SK-MEL-5 (cell line): ENCODE data around the gene SLC39A5. TPM values are rescaled to one million over a fixed set of nuclear protein-coding genes. Genes with fewer than 3 reads are reported as not detected.
A peak's percentile ranks its signal among the peaks of the same experiment; 100 is the strongest.
"Not testable (repeated sequence)": the region's sequence is repeated elsewhere in the genome, so short reads cannot be mapped to it uniquely, and the experiment has no call there.

Experiments used
- DNase-seq: peaks from one replicate; pipeline ENCODE4 v3.0.0-alpha.2; 2016; ENCODE audit warnings: low read depth, low spot score
- in situ Hi-C: cut with HindIII; loops from 2 replicates; pipeline ENCODE4 v1.10.0; 2016; ENCODE audit warnings: low sequenced_read_pairs, high pct_unique_total_duplicates, low pct_unique_long_range_greater_than_20kb
- total RNA-seq: library from RNA; depleted of rRNA; stranded (reverse); fragments of >200 nt; shearing (Covaris generic); gene quantifications from 2 replicates; pipeline ENCODE4 v1.2.3, GENCODE V29; 2014

The SLC39A5 gene
- total RNA-seq, 1 experiment from 2014 or later, result not detected

DNA sequence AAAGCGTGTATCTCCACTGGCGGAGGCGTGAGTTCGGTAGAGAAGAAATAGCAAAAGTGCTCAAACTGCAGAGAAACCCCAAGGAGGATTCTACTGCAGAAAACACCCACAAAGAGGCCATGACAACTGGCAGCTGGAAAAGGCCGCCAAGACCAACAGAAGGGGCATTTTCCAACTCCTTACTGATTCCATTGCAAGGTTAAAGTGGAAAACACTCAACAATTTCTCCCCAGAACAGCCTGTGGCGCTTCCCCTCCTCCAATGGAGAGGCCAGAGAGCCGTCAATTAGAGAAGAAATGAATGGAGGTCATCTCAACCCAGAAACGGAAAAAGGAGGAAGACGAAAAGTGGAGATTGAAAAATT is 29.0 kb downstream of the SLC39A5 start:
- in situ Hi-C loops, result no loop called here
- DNase-seq, result no peak

- in situ Hi-C loops, result no loop called here
- DNase-seq, result no peak
Measured at GRCh38 chr12:56260380-56260779, 30.5 kb downstream of the SLC39A5 start.

DNA sequence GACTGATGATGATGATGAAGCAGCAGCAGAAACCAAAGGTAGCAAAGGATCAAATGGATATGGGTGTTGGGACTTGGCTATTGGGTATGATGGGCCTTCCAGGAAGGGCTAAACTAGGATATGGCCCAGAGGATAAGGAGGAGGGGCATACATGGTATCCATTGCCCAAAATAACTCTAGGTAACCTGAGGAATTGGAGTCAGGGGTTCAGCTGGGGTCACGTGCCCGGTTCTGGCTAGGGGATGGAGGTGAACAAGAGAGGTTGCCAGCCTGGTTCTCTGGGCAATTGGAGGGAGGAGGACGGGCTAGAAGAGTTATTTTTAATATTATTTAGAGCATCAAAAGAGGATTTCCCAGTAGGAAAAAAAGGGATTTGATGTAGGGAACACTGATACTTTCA is 31.1 kb downstream of the SLC39A5 start:
- in situ Hi-C loops, result no loop called here
- no peak for DNase-seq

DNA sequence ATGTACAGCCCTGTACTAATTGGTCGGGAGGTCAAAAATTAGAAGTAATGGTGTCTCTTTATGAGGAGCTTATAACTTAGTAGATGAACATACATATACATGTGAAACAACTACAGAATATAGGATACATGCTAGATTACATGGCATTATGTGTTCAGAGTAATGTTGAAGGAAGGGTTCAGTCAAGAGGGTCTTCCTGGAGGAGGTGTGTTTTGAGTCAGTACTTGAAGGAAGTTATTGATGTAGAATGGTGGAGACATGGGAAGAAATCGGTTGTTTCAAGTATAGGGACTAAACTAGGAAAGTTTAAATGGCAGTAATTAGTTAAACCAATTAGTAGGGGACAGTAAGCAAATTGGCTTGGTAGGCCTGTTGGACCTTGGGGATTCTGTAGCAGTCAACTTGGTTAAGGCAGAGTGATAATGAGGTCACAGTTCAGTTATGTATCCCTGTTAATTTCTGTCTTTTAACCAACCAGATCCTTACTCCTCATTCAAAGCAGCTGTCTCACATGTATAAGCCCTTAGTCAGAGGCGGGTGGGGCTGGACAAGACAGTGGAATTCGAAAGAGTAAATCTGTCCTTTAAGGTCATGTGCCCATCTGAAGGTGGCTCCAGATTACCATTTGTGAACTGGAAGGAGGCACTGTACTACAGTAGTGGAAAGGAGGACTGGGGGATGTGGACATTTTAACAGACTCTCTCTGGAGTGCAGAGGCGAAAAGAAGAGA is 31.8 kb downstream of the SLC39A5 start:
- peak; percentile 26 for DNase-seq
- in situ Hi-C loops, result no loop called here

DNA sequence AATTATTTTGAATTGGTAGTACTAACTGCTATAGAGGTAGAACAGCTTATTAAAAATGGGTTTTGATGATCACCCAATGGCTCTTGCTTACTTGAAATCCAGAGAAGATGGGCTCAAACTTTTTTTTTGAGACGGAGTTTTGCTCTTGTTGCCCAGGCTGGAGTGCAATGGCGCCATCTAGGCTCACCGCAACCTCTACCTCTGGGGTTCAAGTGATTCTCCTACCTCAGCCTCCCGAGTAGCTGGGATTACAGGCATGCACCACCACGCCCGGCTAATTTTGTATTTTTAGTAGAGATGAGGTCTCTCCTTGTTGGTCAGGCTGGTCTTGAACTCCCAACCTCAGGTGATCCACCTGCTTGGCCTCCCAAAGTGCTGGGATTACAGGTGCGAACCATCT is 33.1 kb downstream of the SLC39A5 start:
- DNase-seq, in situ Hi-C loops: not testable (repeated sequence)

DNA sequence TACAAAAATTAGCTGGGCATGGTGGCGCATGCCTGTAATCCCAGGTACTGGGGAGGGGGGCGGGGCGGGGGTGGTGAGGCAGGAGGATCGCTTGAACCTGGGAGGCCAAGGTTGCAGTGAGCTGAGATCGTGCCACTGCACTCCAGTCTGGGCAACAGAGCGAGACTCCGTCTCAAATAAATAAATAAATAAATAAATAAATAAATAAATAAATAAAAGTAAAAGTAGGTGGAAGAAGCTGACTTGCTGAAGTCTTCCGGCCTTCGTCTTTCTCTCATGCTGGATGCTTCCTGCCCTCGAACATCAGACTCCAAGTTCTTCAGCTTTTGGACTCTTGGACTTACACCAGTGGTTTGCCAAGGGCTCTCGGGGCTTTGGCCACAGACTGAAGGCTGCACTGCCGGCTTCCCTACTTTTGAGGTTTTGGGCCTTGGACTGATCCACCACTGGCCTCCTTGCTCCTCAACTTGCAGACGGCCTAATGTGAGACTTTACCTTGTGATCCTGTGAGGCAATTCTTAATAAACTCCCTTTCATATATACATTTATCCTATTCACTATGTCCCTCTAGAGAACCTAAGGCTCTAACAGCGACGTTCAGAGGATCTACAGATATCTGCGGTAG is 36.3 kb downstream of the SLC39A5 start:
- not testable (repeated sequence) for DNase-seq

GRCh38 chr12:56266693-56267442 is 37.0 kb downstream of the SLC39A5 start, which contains the start of gene COQ10A:
COQ10A (plus strand) TSS chr12:56266942; CDS start chr12:56267119, 177 bp downstream.
- DNase-seq, result peak; percentile 90
- in situ Hi-C loops, result no loop called here

More for the DNA sequence above, 36.3 kb downstream of the SLC39A5 start:
- in situ Hi-C loops, result not testable (repeated sequence)

- in situ Hi-C loops, result no loop called here
- peak; percentile 11 for DNase-seq
Measured at GRCh38 chr12:56267443-56268071, 37.7 kb downstream of the SLC39A5 start.

- DNase-seq, result peak; percentile 65
- in situ Hi-C loops, result no loop called here
Measured at GRCh38 chr12:56271031-56271430, 41.2 kb downstream of the SLC39A5 start.

DNA sequence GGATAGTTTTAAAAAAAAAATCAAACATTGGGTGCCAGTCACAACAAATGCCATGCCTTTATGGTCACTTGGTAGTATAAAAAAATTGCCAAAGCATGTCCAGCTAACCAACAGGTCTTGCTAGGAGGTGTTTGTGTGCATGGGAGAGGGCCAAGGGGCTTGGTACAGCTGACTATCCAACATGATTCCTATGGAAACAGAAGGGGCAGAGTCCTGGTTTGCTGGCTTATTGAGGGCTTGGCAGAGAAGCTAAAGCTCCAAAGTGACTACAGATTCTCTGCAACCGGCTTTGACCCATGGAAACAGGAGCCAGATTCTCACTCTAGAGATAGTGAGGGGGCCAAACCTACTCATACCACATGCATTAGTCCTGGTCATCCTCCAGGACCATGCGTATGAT is 42.6 kb downstream of the SLC39A5 start:
- in situ Hi-C loops, DNase-seq: not testable (repeated sequence)

DNA sequence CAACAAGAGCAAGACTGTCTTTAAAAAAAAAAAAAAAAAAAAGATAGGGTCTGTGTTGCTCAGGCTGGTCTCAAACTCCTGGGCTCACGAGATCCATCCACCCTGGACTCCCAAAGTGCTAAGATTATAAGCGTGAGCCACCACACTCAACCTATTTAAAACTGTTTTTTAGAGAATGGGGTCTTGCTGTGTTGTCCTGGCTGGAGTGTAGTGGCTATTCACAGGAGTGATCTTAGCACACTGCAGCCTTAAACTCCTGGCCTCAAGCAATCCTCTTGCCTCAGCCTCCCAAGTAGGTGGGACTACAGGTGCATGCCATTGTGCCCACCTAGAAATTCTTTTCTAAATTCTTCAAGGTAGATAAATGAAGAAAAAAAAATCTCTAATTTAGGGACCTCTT is 44.4 kb downstream of the SLC39A5 start:
- in situ Hi-C loops, result no loop called here
- DNase-seq, result no peak

DNA sequence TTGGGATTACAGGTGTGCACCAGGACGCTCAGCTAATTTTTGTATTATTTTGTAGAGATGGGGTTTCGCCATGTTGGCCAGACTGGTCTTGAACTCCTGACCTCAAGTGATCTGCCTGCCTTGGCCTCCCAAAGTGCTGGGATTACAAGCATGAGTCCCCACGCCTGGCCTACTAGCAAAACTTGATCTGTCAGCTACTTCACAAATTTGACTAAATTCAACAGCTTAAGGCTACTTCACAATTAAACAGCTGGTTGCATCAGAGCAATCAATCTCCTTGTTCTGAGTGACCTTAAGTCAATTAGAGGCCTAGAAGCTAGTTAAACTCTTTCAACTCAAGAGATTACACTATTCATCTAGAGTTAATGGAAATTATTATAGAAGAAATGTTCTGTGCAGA is 49.1 kb downstream of the SLC39A5 start:
- in situ Hi-C loops, result no loop called here
- no peak for DNase-seq

DNA sequence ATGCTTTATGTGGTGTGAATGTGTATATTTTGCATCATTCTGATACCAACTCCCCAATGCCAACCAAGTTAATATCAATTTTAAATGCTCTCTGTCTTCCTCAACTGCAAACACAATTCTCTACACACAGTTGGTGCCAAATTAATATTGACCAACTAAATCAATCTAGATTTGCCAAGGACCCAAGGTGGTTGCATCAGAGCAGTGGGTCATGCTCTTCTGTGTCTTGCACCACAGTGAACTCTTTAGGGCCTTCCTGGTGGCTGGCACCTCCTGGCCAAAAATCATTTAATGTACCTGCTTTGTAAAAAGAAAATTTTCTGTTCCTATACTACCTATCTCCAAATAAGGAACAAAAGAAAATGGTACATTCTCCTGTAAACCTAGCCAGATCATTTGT is 51.0 kb downstream of the SLC39A5 start:
- no peak for DNase-seq
- in situ Hi-C loops, result no loop called here

GRCh38 chr12:56282030-56282429 is 52.2 kb downstream of the SLC39A5 start:
- DNase-seq, result no peak
- in situ Hi-C loops, result no loop called here

DNA sequence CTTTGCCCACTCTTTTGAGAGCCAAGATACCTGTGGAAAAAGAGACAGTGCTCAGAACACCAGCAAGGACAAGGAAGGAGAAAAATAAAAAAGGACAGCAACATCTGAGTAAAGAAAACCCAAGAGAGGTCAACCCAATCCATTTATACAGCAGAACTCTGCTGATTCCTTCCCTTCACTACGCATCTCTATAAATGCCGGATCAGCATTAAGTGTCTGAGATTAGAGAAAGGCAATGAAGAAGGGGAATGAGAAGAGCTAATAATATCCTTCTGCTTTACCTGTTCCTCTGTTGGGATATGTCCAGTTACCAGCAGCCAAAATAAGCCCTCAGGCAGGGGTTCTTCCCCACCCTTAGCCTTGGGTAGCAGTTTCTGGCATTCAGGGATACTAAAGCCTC is 52.7 kb downstream of the SLC39A5 start:
- DNase-seq, result no peak
- in situ Hi-C loops, result no loop called here

DNA sequence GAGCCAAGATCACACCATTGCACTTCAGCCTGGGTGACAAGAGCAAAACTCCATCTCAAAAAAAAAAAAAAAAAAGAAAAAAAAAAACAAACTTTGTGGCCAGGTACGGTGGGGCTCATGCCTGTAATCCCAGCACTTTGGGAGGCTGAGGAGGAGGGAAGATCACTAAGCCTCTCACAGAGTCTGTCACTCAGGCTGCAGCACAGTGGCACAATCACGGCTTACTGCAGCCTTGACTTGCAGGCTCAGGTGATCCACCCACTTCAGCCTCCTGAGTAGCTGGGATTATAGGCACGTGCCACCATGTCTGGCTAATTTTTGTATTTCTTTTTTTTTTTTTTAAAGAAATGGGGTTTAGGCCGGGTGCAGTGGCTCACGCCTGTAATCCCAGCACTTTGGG is 54.4 kb downstream of the SLC39A5 start:
- DNase-seq, in situ Hi-C loops: not testable (repeated sequence)

GRCh38 chr12:56286044-56286830 is 56.4 kb downstream of the SLC39A5 start:
- in situ Hi-C loops, result no loop called here
- no peak for DNase-seq
